HEK293 (cell line): Measurements from ENCODE around the gene DLL4.

Experiments used
- CTCF ChIA-PET: fragments of 350-600 bp; formaldehyde crosslinking; extraction: SDS; loops from one replicate; lab custom pipeline; 2021; ENCODE audit warnings: antibody characterized with exemption; lab: Yijun Ruan, JAX
- POLR2A ChIA-PET: fragments of 300-600 bp; formaldehyde crosslinking; extraction: SDS; loops from one replicate; lab custom pipeline; 2020; ENCODE audit warnings: antibody characterized with exemption, inconsistent platforms; lab: Yijun Ruan, JAX
- H3K27ac ChIP-seq: fragments of 200-500 bp; sonication (Bioruptor generic); 2 replicates; pipeline ENCODE4 v1.5.1; 2014; ENCODE audit warnings: low read depth, low read length, control low read depth, inconsistent platforms; ENCODE audit errors: extremely low read depth
- H3K36me3 ChIP-seq, 2 experiments: fragments of 200-500 bp in 1 of 2; sonication (Bioruptor generic) in 1 of 2; 1 replicate in 1 of 2; 2 replicates in 1 of 2; pipeline ENCODE4 v1.5.1; 2014 to 2017; ENCODE audit warnings: inconsistent platforms in 2 of 2, low read length in 2 of 2; ENCODE audit not compliant: control insufficient read depth in 2 of 2, insufficient read depth in 1 of 2
- H3K4me1 ChIP-seq: fragments of 200-500 bp; sonication (Bioruptor generic); 2 replicates; pipeline ENCODE4 v1.5.1; 2014; ENCODE audit warnings: mild to moderate bottlenecking, low read length, inconsistent platforms; ENCODE audit not compliant: control insufficient read depth, insufficient read depth
- H3K4me3 ChIP-seq: 2 replicates; pipeline ENCODE4 v1.5.1; 2011; ENCODE audit warnings: low read depth, mild to moderate bottlenecking, control low read depth, low read length, moderate library complexity
- H3K9me3 ChIP-seq: fragments of 200-500 bp; sonication (Bioruptor generic); 2 replicates; pipeline ENCODE4 v1.5.1; 2014; ENCODE audit warnings: low read depth, low read length, inconsistent platforms; ENCODE audit not compliant: control insufficient read depth, insufficient read depth
- EGR2 ChIP-seq: fragments of 450-650 bp; formaldehyde crosslinking; IDR thresholded peaks from 2 replicates; pipeline ENCODE4 v1.5.1; 2016; ENCODE audit warnings: low read depth, missing biosample characterization, missing genetic modification characterization
- KLF1 ChIP-seq: fragments of 450-650 bp; formaldehyde crosslinking; IDR thresholded peaks from 2 replicates; pipeline ENCODE4 v1.5.1; 2016; ENCODE audit warnings: missing biosample characterization, missing genetic modification characterization
- KLF9 ChIP-seq: fragments of 450-650 bp; formaldehyde crosslinking; IDR thresholded peaks from 2 replicates; pipeline ENCODE4 v1.5.1; 2016; ENCODE audit warnings: missing biosample characterization, missing genetic modification characterization, low read depth
- SP2 ChIP-seq: fragments of 450-650 bp; formaldehyde crosslinking; IDR thresholded peaks from 2 replicates; pipeline ENCODE4 v1.5.1; 2016; ENCODE audit warnings: missing biosample characterization, missing genetic modification characterization
- ZBTB48 ChIP-seq: fragments of 450-650 bp; formaldehyde crosslinking; IDR thresholded peaks from 2 replicates; pipeline ENCODE4 v1.5.1; 2016; ENCODE audit warnings: missing biosample characterization, missing genetic modification characterization
- ZFHX2 ChIP-seq: fragments of 450-650 bp; formaldehyde crosslinking; conservative IDR thresholded peaks from 2 replicates; pipeline ENCODE4 v1.5.1; 2016; ENCODE audit warnings: missing biosample characterization, missing genetic modification characterization
- ZNF133 ChIP-seq: fragments of 450-650 bp; formaldehyde crosslinking; IDR thresholded peaks from 2 replicates; pipeline ENCODE4 v1.5.1; 2016; ENCODE audit warnings: missing biosample characterization, missing genetic modification characterization
- ZNF184 ChIP-seq: fragments of 450-650 bp; IDR thresholded peaks from 2 replicates; pipeline ENCODE4 v1.5.1; 2018; ENCODE audit warnings: missing biosample characterization, mild to moderate bottlenecking, missing genetic modification characterization
- ZNF248 ChIP-seq: fragments of 450-650 bp; formaldehyde crosslinking; IDR thresholded peaks from 2 replicates; pipeline ENCODE4 v1.5.1; 2017; ENCODE audit warnings: missing biosample characterization, missing genetic modification characterization
- ZNF335 ChIP-seq: fragments of 450-650 bp; formaldehyde crosslinking; conservative IDR thresholded peaks from 2 replicates; pipeline ENCODE4 v1.5.1; 2016; ENCODE audit warnings: missing biosample characterization, missing genetic modification characterization
- ZNF350 ChIP-seq: fragments of 450-650 bp; formaldehyde crosslinking; IDR thresholded peaks from 2 replicates; pipeline ENCODE4 v1.5.0; 2017; ENCODE audit warnings: missing biosample characterization, mild to moderate bottlenecking, missing genetic modification characterization
- ZNF404 ChIP-seq: fragments of 450-650 bp; formaldehyde crosslinking; IDR thresholded peaks from 2 replicates; pipeline ENCODE4 v1.5.1; 2017; ENCODE audit warnings: missing biosample characterization, missing genetic modification characterization
- ZNF514 ChIP-seq: fragments of 450-650 bp; formaldehyde crosslinking; IDR thresholded peaks from 2 replicates; pipeline ENCODE4 v1.5.1; 2016; ENCODE audit warnings: missing biosample characterization, missing genetic modification characterization
- ZNF544 ChIP-seq: fragments of 450-650 bp; formaldehyde crosslinking; IDR thresholded peaks from 2 replicates; pipeline ENCODE4 v1.5.0; 2017; ENCODE audit warnings: missing biosample characterization, missing genetic modification characterization
- ZNF658 ChIP-seq: fragments of 450-650 bp; formaldehyde crosslinking; IDR thresholded peaks from 2 replicates; pipeline ENCODE4; 2016; ENCODE audit warnings: missing biosample characterization, missing genetic modification characterization
- TF ChIP-seq, protein P1 (sequence below): fragments of 450-650 bp; formaldehyde crosslinking; IDR thresholded peaks from 2 replicates; pipeline ENCODE4 v1.5.1; 2016; ENCODE audit warnings: missing biosample characterization, missing genetic modification characterization, low read depth
- TF ChIP-seq, protein P2 (sequence below): IDR thresholded peaks from 2 replicates; pipeline ENCODE4 v1.6.1; 2011; ENCODE audit warnings: mild to moderate bottlenecking, low read depth, low read length, borderline replicate concordance
- TF ChIP-seq, protein P3 (sequence below): fragments of 450-650 bp; formaldehyde crosslinking; IDR thresholded peaks from 2 replicates; pipeline ENCODE4 v1.5.1; 2016; ENCODE audit warnings: missing biosample characterization, missing genetic modification characterization
- TF ChIP-seq, protein P4 (sequence below): fragments of 450-650 bp; formaldehyde crosslinking; IDR thresholded peaks from 2 replicates; pipeline ENCODE4 v1.5.1; 2017; ENCODE audit warnings: missing biosample characterization, missing genetic modification characterization
- TF ChIP-seq, protein P5 (sequence below): fragments of 450-650 bp; formaldehyde crosslinking; IDR thresholded peaks from 2 replicates; pipeline ENCODE4 v1.5.1; 2016; ENCODE audit warnings: missing biosample characterization, missing genetic modification characterization

The DLL4 gene

DNA sequence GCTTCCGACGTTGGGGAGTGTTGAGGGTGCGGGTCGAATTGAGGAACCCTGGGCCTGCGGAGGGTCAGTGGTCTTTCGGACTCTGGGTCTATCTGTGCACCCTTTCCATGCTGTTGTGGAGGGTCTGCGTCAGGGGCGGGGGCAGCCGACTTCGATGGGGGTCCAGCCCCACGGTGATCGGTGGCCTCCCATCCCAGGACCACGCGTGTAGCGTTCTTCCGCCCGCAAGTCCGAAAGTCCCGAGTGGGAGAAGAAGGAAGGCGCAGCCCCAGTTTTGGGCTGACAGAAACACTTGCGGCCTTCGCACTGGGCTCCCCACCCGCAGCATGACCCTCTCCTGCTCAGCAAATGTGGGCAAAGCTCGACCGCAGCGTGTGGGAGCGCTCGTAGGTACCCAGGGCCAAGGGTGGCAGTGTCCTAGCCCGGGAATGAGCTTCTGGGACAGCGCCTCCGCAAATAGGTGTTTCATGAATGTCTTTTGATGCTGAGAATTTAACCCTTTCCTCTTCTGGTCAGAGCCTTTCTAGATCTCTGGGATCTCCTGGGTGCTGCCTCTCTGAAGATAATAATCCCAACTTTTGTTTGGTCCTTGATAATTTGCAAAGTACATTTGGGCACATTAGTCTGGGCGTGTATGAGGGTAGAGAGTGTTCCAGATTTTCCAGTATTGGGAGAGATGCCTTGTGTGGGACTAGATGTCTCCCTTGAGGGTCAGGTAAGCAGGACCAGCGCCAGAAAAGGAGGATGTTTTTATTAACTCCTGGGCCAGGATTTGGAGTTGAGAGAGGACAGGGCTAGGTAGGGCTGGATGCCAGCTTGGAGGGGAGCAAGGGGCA is 2.3 kb upstream of the DLL4 start:
- ChIA-PET POLR2A (interaction anchor here (4.8 to 6.1 kb wide), 2 partner anchors 14 to 27 kb away, joined by 54 to 58 read pairs; partner anchors contain the start of gene CHAC1), CTCF (no interaction called here)
- TF ChIP-seq, protein P1, sequence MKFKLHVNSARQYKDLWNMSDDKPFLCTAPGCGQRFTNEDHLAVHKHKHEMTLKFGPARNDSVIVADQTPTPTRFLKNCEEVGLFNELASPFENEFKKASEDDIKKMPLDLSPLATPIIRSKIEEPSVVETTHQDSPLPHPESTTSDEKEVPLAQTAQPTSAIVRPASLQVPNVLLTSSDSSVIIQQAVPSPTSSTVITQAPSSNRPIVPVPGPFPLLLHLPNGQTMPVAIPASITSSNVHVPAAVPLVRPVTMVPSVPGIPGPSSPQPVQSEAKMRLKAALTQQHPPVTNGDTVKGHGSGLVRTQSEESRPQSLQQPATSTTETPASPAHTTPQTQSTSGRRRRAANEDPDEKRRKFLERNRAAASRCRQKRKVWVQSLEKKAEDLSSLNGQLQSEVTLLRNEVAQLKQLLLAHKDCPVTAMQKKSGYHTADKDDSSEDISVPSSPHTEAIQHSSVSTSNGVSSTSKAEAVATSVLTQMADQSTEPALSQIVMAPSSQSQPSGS (tag by site-specific recombination) = no peak
- TF ChIP-seq ZNF248 = no peak
- TF ChIP-seq ZNF658 (tag by site-specific recombination) = no peak
- TF ChIP-seq, protein P2, sequence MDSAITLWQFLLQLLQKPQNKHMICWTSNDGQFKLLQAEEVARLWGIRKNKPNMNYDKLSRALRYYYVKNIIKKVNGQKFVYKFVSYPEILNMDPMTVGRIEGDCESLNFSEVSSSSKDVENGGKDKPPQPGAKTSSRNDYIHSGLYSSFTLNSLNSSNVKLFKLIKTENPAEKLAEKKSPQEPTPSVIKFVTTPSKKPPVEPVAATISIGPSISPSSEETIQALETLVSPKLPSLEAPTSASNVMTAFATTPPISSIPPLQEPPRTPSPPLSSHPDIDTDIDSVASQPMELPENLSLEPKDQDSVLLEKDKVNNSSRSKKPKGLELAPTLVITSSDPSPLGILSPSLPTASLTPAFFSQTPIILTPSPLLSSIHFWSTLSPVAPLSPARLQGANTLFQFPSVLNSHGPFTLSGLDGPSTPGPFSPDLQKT = no peak
- Histone ChIP-seq H3K4me3 (no peak overlapping the region), H3K9me3 (no peaks in the 10 kb centered on the region), H3K4me1 (no peaks in the 10 kb centered on the region), H3K36me3 (no peaks in the 10 kb centered on the region), H3K27ac (no peak overlapping the region)

DNA sequence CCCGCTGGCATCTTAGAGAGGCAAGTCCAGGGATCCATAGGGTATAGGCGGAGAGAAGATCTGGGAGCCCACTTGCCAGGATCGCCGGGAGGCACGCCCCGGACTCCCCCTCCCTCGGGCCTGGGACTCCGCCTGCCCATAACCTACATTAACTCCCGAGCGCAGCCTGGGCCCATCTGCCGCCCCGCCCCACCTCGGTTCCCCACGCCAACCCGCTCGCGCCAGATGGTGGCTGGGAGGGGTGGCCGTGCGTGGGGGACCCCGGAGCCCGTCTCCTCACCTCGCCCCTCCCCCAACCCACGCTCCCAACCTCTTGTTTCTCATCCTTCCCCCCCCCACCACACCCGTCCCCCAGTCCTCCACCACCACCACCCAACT is 1.7 kb upstream of the DLL4 start:
- Histone ChIP-seq H3K27ac (no peak overlapping the region), H3K36me3 (no peaks in the 10 kb centered on the region), H3K4me1 (no peaks in the 10 kb centered on the region), H3K4me3 (no peak overlapping the region; the same call in 1 of the 2 replicates), H3K9me3 (no peaks in the 10 kb centered on the region)
- ChIA-PET CTCF (interaction anchor here (0.8 to 5.0 kb wide), 2 partner anchors 13 to 23 kb away, joined by 5 to 32 read pairs; no protein-coding TSS in a partner anchor), POLR2A (interaction anchor here (2.5 to 6.1 kb wide), 3 partner anchors 12 to 26 kb away, joined by 9 to 58 read pairs (median 54); partner anchors contain the start of gene CHAC1)
- TF ChIP-seq ZNF544 (tag by site-specific recombination) = no peak
- TF ChIP-seq EGR2 (tag by site-specific recombination) = peak; percentile 83
- TF ChIP-seq ZNF184 (tag by site-specific recombination) = no peak
- no peak for TF ChIP-seq ZBTB48 (tag by site-specific recombination)
- TF ChIP-seq SP2 (tag by site-specific recombination) = peak; percentile 30; the same call in 1 of the 2 replicates
- TF ChIP-seq ZNF335 (tag by site-specific recombination) = peak; percentile 56
- TF ChIP-seq, protein P3, sequence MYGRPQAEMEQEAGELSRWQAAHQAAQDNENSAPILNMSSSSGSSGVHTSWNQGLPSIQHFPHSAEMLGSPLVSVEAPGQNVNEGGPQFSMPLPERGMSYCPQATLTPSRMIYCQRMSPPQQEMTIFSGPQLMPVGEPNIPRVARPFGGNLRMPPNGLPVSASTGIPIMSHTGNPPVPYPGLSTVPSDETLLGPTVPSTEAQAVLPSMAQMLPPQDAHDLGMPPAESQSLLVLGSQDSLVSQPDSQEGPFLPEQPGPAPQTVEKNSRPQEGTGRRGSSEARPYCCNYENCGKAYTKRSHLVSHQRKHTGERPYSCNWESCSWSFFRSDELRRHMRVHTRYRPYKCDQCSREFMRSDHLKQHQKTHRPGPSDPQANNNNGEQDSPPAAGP = peak; percentile 70; the same call in 1 of the 2 replicates
- TF ChIP-seq, protein P4, sequence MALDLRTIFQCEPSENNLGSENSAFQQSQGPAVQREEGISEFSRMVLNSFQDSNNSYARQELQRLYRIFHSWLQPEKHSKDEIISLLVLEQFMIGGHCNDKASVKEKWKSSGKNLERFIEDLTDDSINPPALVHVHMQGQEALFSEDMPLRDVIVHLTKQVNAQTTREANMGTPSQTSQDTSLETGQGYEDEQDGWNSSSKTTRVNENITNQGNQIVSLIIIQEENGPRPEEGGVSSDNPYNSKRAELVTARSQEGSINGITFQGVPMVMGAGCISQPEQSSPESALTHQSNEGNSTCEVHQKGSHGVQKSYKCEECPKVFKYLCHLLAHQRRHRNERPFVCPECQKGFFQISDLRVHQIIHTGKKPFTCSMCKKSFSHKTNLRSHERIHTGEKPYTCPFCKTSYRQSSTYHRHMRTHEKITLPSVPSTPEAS (tag by site-specific recombination) = no peak
- 0 out of 2 replicates have a peak, but pooled peaks have one; percentile 24 for TF ChIP-seq KLF9
- no peak for TF ChIP-seq ZNF514 (tag by site-specific recombination)
- TF ChIP-seq KLF1 = peak; percentile 91
- no peak for TF ChIP-seq ZNF404 (tag by site-specific recombination)
- TF ChIP-seq ZNF350 = no peak
- TF ChIP-seq ZNF133 (tag by site-specific recombination) = no peak
- TF ChIP-seq, protein P5, sequence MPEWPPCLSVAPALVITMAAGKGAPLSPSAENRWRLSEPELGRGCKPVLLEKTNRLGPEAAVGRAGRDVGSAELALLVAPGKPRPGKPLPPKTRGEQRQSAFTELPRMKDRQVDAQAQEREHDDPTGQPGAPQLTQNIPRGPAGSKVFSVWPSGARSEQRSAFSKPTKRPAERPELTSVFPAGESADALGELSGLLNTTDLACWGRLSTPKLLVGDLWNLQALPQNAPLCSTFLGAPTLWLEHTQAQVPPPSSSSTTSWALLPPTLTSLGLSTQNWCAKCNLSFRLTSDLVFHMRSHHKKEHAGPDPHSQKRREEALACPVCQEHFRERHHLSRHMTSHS = no peak
- peak; percentile 92 for TF ChIP-seq ZFHX2 (tag by site-specific recombination)
